Gastroesophageal sphincter (tissue), 3 donors: Measurements from ENCODE around the gene CHST8.

Source experiments
- CTCF ChIP-seq, 4 experiments: fragments of 200-600 bp in 2 of 4; fragments of 450-650 bp in 2 of 4; sonication (generic) in 1 of 4; IDR thresholded peaks; one replicate each; pipeline ENCODE4 v1.5.1; 2017 to 2019; ENCODE audit warnings: antibody characterized with exemption in 4 of 4, mild to moderate bottlenecking in 2 of 4, moderate library complexity in 2 of 4
- EP300 ChIP-seq: sonication (generic); formaldehyde crosslinking; IDR thresholded peaks from one replicate; pipeline ENCODE4 v1.6.1; 2017; ENCODE audit warnings: antibody characterized with exemption, mild to moderate bottlenecking

GRCh38 chr19:33640773-33641172, 19.0 kb downstream of the CHST8 start:
- TF ChIP-seq CTCF (IDR thresholded peaks at IDR 0.05) (no peak), EP300 (no peak)
